Heart left ventricle (tissue), 16 donors: ENCODE results near the gene OR2A42. TPM values are rescaled to one million over a fixed set of nuclear protein-coding genes. Genes with fewer than 3 reads are reported as not detected.
A peak's percentile ranks its signal among the peaks of the same experiment; 100 is the strongest.
"Not testable (repeated sequence)": the region's sequence is repeated elsewhere in the genome, so short reads cannot be mapped to it uniquely, and the experiment has no call there.

Source experiments
- ATAC-seq, 4 donors: fragments of 200-7000 bp; cut with Tn5 transposase; one replicate each; pipeline ENCODE4 v1.9.1; 2020 to 2022; ENCODE audit warnings: moderate library complexity in 4 of 4, mild to moderate bottlenecking in 3 of 4, moderate number of reproducible peaks in 1 of 4
- DNase-seq, 5 donors: peaks; one replicate each; pipeline ENCODE4 v3.0.0-alpha.2; 2020
- H3K27ac ChIP-seq, 12 donors: fragments of 200-600 bp; sonication (generic) in 4 of 12; one replicate each; pipeline versions ENCODE4 v1.5.0 to v1.8.0; 2016 to 2022; ENCODE audit warnings: mild to moderate bottlenecking in 2 of 12
- H3K27me3 ChIP-seq, 9 donors: fragments of 200-600 bp; sonication (generic) in 2 of 9; one replicate each; pipeline versions ENCODE4 v1.5.1 to v1.8.0; 2016 to 2022; ENCODE audit warnings: mild to moderate bottlenecking in 3 of 9
- H3K36me3 ChIP-seq, 9 donors: fragments of 200-600 bp; sonication (generic) in 2 of 9; one replicate each; pipeline versions ENCODE4 v1.5.0 to v1.8.0; 2018 to 2022; ENCODE audit warnings: mild to moderate bottlenecking in 2 of 9
- H3K4me1 ChIP-seq, 12 donors: fragments of 200-600 bp; sonication (generic) in 4 of 12; one replicate each; pipeline versions ENCODE4 v1.5.0 to v1.8.0; 2016 to 2022; ENCODE audit warnings: mild to moderate bottlenecking in 3 of 12
- H3K4me3 ChIP-seq, 12 donors: fragments of 200-600 bp; sonication (generic) in 4 of 12; one replicate each; pipeline versions ENCODE4 v1.5.0 to v1.8.0; 2017 to 2022; ENCODE audit warnings: mild to moderate bottlenecking in 9 of 12, moderate library complexity in 4 of 12
- H3K9me3 ChIP-seq, 12 donors: fragments of 200-600 bp; sonication (generic) in 4 of 12; one replicate each; pipeline versions ENCODE4 v1.5.0 to v1.8.0; 2016 to 2022; ENCODE audit warnings: mild to moderate bottlenecking in 1 of 12
- WGBS, 4 donors: extraction: QIAGEN DNeasy Blood & Tissue Kit in 2 of 4; methylation state at CpG; one replicate each; pipeline versions ENCODE4 v1.1.5 to v1.1.7; 2013 to 2018; 5-methylcytosine and 5-hydroxymethylcytosine counted together
- intact Hi-C, 10 donors: fragments of 100-400 bp; cut with DNase I; formaldehyde crosslinking; loops; one replicate each; pipeline versions ENCODE4 v1.11.1 to v1.14.2; 2022
- long read RNA-seq, 3 donors: library from polyadenylated mRNA; unstranded; transcript quantifications; one replicate each; pipeline ENCODE4 v2.0.0, GENCODE V29; 2020 to 2021
- polyA plus RNA-seq, 2 donors: library from polyadenylated mRNA; stranded (reverse); fragments of 200-250 nt; gene quantifications; one replicate each; pipeline ENCODE4 v1.2.3, GENCODE V29; 2013
- total RNA-seq, 9 donors: library from RNA; depleted of rRNA in 2 of 9; stranded (reverse); fragments of >200 nt in 2 of 9; fragmentation: NEBNext Ultra II Directional in 3 of 9; extraction: Animal tissue kit (Norgen Biotek cat#: 25700) in 3 of 9; gene quantifications; one replicate each; pipeline versions ENCODE4 v1.1.0 to v1.2.4, GENCODE V29; 2016 to 2023
- donor health status: ischemic (EF 13 %, LVEDD 7.1; RV severe dilation, severe dysfunction).
- donor health status: healthy with polysubstance abuse.
- donor health status: DM: no; HTN: yes; CAD: no.
- donor health status: DM: no; HTN: no; CAD: no.
- donor health status: ischemic (EF 25% LVEDD 6.9; RV normal size, moderate dysfunction).
- donor health status: ischemic (EF 25% LVEDD 5.7; RV mildly dilated, moderate dysfunction).
- donor health status: healthy.
- donor health status: DM: yes; HTN: yes; CAD: no.
- donor health status: ischemic (EF 35%, LVEDD 5.7; RV mildly dilated, moderate dysfunction).
- donor health status: nonischemic (EF 11% LVEDD 7.7; RV severe dilation, severe dysfunction).
- donor health status: DM: yes; HTN: yes; CAD: no.
- donor health status: PGD.
- donor health status: ischemic (EF 29% LVEDD 5.4; RV normal size, mild dysfunction).
- donor health status: nonischemic (EF 23%, LVEDD 6.1; RV moderate dilation, normal function).

Gene OR2A42
- total RNA-seq (not detected), polyA plus RNA-seq (not detected)
- long read RNA-seq, donor 1, result 0 reads
- long read RNA-seq, donor 2, result 0 reads
- long read RNA-seq, donor 3, result 0 reads

- H3K27me3 ChIP-seq, H3K4me1 ChIP-seq, H3K9me3 ChIP-seq, ATAC-seq, DNase-seq, H3K27ac ChIP-seq, H3K4me3 ChIP-seq, intact Hi-C loops, H3K36me3 ChIP-seq: not testable (repeated sequence)
- WGBS, 4 donors, result 90 to 100% (median 96%) methylated on average over 1 of the region's 2 CpGs
Observed at GRCh38 chr7:144239365-144239764, at the start of gene OR2A42. TSS of gene OR2A42 (minus strand) at chr7:144239605. CDS start at chr7:144232843, 6,762 bp downstream.

DNA sequence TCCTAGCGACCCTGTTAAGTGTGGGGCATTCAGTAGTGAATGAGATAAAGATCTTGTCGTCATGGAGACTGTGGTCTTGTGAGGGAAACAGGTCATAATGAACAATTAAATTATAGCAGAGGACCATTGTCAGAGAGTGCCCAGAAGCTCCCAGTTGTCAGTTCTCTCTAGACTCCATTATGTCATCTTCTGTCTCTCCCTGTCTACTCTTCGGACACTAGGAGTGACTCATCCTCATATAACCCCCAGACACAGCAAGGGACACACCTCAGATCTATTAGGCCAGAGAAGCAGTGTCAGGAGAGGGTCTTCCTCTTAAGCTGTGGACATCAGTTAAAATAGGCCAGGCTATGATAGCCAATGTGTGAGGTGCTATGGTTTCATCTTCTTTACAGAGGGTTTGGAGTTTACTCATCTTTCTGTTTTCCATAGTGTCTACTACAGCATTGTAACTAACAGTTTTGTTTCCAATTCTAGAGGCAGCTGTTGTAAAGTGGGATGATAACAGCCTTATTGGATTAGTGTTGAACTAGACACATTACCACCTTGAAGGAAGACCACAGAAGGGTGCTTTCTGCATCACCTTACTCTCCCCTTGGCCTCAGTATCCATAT lies 47.9 kb upstream of the OR2A42 start:
- H3K4me1 ChIP-seq, ATAC-seq, DNase-seq, H3K36me3 ChIP-seq, H3K27me3 ChIP-seq, H3K27ac ChIP-seq, intact Hi-C loops, H3K9me3 ChIP-seq, H3K4me3 ChIP-seq: not testable (repeated sequence)
- no CpG with 5 or more reads among the region's 3 CpGs for WGBS, 4 donors

GRCh38 chr7:144283716-144284115 lies 44.3 kb upstream of the OR2A42 start:
- intact Hi-C loops, H3K9me3 ChIP-seq, DNase-seq, H3K27ac ChIP-seq, H3K36me3 ChIP-seq, H3K4me1 ChIP-seq, H3K4me3 ChIP-seq, H3K27me3 ChIP-seq: not testable (repeated sequence)
- peak in 1 of 4 donors; percentile 12 for ATAC-seq
- WGBS, 4 donors, result no CpG with 5 or more reads among the region's 6 CpGs

DNA sequence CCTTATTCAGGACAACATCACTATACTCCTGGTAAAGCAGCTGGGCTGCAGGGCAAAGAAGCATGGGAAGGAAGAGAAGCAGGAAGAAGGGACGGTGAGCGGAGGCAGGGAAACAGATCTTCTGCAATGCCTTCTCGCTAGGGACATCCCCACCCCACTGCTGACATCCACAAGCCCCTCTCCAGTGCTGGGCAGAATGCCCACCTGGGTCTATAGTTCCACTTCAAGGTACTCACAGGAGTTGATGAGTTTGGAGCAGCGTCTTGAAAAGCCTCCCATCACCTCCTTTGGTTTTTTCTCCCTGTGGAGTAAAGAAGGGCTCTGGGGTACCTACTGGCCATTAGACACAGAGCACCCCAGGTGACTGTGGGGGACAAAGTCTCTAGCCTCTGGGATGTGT lies 43.1 kb upstream of the OR2A42 start:
- H3K4me1 ChIP-seq, H3K27me3 ChIP-seq, intact Hi-C loops, H3K4me3 ChIP-seq, H3K36me3 ChIP-seq, H3K27ac ChIP-seq, H3K9me3 ChIP-seq, ATAC-seq: not testable (repeated sequence)
- peak in 1 of 5 donors; percentile 4 for DNase-seq
- WGBS, 4 donors, result 86 to 100% (median 90%) methylated on average over 1 to 4 of the region's 4 CpGs

DNA sequence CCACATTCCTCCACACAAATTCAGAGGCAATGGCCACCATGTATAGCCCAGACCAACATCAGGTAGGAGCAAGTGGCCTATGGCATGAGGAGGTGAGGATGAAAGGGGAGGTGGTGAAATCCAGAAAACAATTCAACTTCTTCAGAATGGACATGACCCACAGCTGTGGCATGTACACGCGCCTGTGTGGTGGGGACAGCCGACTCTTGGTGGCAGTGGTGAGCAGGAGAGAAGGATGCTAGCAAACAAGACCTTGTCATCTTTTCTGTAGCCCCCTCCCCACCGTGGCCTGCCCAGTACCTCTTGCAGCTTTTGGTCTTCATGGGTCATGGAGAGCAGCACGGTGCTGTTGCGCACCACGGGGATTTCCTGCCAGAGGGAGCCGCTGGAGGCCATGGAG lies 42.6 kb upstream of the OR2A42 start:
- WGBS, 4 donors, result no CpG with 5 or more reads among the region's 8 CpGs
- H3K36me3 ChIP-seq, H3K4me1 ChIP-seq, H3K9me3 ChIP-seq, H3K27ac ChIP-seq, H3K4me3 ChIP-seq, DNase-seq, intact Hi-C loops, H3K27me3 ChIP-seq, ATAC-seq: not testable (repeated sequence)

DNA sequence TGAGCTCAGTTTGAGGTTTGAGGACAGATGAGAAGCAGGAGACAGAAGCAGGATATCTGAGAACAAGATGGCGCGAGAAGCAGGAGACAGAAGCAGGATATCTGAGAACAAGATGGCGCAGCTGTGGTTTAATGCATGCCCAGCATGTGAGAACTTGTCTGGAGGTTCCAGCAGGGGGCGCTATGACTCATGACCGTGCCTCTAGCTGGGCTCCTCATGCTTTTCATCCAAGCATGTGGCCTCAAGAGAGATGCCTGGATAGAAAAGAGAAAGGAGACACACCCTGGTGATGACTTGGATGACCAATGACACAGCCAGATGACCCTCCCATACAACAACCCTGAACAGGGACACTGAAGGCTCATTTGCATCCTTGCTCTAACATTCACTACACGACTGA lies 40.6 kb upstream of the OR2A42 start:
- H3K9me3 ChIP-seq, H3K36me3 ChIP-seq, H3K27me3 ChIP-seq, ATAC-seq, H3K4me3 ChIP-seq, H3K27ac ChIP-seq, DNase-seq, intact Hi-C loops, H3K4me1 ChIP-seq: not testable (repeated sequence)
- WGBS, 4 donors, result 76 to 98% (median 98%) methylated on average over 3 to 4 of the region's 6 CpGs

GRCh38 chr7:144275281-144275680 lies 35.9 kb upstream of the OR2A42 start:
- DNase-seq, H3K4me3 ChIP-seq, H3K4me1 ChIP-seq, H3K27me3 ChIP-seq, H3K27ac ChIP-seq, H3K36me3 ChIP-seq, ATAC-seq, H3K9me3 ChIP-seq, intact Hi-C loops: not testable (repeated sequence)
- WGBS, 4 donors, result 94 to 98% (median 96%) methylated on average over 4 to 5 of the region's 6 CpGs

DNA sequence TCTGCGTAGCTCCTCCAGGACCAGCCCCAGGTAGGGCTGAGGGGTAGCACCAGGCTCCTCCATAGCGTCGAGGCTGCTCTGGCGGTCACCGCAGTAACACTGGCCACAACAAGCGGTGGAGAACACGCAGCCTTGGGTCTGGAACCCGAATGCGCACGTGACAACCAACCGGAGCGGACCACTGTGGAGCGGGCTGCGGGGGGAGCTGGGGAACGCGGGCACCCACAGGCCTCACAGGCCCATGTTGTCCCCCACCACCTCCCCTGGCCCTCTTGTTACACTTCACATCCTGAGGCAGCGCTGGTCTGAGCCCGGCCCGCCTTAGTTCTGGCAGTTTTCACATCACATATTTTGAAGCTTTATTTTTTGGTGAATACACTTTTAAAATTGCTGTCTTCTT lies 29.8 kb upstream of the OR2A42 start, which contains the start of gene CTAGE8:
TSS of gene CTAGE8 (minus strand) at position 101 of the 400 bp plus-strand sequence. CDS start at position 63, 38 bp downstream.
- 92 to 97% methylated on average over 2 to 3 of the region's 19 CpGs; no CpG with 5 or more reads in 2 of the 4 donors for WGBS, 4 donors
- H3K27me3 ChIP-seq, intact Hi-C loops, H3K27ac ChIP-seq, ATAC-seq, DNase-seq, H3K4me1 ChIP-seq, H3K4me3 ChIP-seq, H3K9me3 ChIP-seq, H3K36me3 ChIP-seq: not testable (repeated sequence)

GRCh38 chr7:144264692-144265091 lies 25.3 kb upstream of the OR2A42 start, which contains the start of gene OR2A7:
TSS of gene OR2A7 (minus strand) at chr7:144264792. CDS start at chr7:144259628, 5,164 bp downstream.
- H3K27me3 ChIP-seq, H3K4me1 ChIP-seq, DNase-seq, H3K4me3 ChIP-seq, H3K9me3 ChIP-seq, H3K36me3 ChIP-seq, intact Hi-C loops, H3K27ac ChIP-seq, ATAC-seq: not testable (repeated sequence)
- 84 to 96% (median 87%) methylated on average over 6 of the region's 7 CpGs for WGBS, 4 donors

- H3K9me3 ChIP-seq, H3K27me3 ChIP-seq, H3K4me3 ChIP-seq, DNase-seq, H3K36me3 ChIP-seq, H3K27ac ChIP-seq, ATAC-seq, intact Hi-C loops, H3K4me1 ChIP-seq: not testable (repeated sequence)
- no CpG with 5 or more reads among the region's 2 CpGs for WGBS, 4 donors
Observed at GRCh38 chr7:144262128-144262527, 22.7 kb upstream of the OR2A42 start.

DNA sequence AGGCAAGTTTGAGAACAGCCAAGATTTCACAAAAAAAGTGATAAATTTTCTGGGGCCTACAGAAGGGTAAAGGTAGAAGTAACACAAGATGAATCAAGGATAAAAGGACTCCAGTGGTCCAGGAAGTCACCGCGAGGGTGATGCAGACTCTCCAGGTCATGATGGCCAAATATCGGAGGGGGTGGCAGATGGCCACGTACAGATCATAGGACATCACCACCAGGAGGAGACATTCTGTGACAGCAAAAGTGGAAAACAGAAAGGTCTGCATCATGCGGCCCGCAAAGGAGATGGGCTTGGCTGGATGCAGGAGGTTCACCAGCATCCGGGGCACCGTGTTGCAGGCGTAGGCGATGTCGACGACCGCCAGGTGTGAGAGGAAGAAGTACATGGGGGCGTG lies 19.7 kb upstream of the OR2A42 start:
- ATAC-seq, DNase-seq, H3K4me1 ChIP-seq, H3K9me3 ChIP-seq, intact Hi-C loops, H3K27me3 ChIP-seq, H3K36me3 ChIP-seq, H3K27ac ChIP-seq, H3K4me3 ChIP-seq: not testable (repeated sequence)
- WGBS, 4 donors, result no CpG with 5 or more reads among the region's 14 CpGs
